Astrocyte of the spinal cord (primary cell): ENCODE results near the gene MYOG.

ENCODE experiments used
- DNase-seq: peaks from one replicate; pipeline ENCODE4 v3.0.0; 2011; ENCODE audit warnings: low read depth, low spot score
- H3K4me3 ChIP-seq: 2 replicates; pipeline ENCODE4 v1.5.1; 2011; ENCODE audit warnings: low read depth, mild to moderate bottlenecking, low read length, moderate library complexity
- CTCF ChIP-seq: IDR thresholded peaks from 2 replicates; pipeline ENCODE4 v1.5.1; 2012; ENCODE audit warnings: low read depth, mild to moderate bottlenecking, low read length, inconsistent platforms
- in situ Hi-C: cut with HindIII; loops from 2 replicates; pipeline ENCODE4 v1.10.0; 2017; ENCODE audit warnings: low sequenced_read_pairs

MYOG gene

GRCh38 chr1:203098445-203098844 lies 12.6 kb upstream of the MYOG start:
- no peak for TF ChIP-seq CTCF
- in situ Hi-C loops: no loop called here
- H3K4me3 ChIP-seq: no peak overlapping the region
- no peak for DNase-seq

GRCh38 chr1:203097001-203097400 lies 11.2 kb upstream of the MYOG start:
- H3K4me3 ChIP-seq: no peak overlapping the region
- DNase-seq: no peak
- no peak for TF ChIP-seq CTCF
- in situ Hi-C loops: no loop called here

- DNase-seq: no peak
- TF ChIP-seq CTCF: no peak
- H3K4me3 ChIP-seq: no peak overlapping the region
- in situ Hi-C loops: no loop called here
Observed at GRCh38 chr1:203096566-203096965, 10.8 kb upstream of the MYOG start.

- TF ChIP-seq CTCF: no peak
- in situ Hi-C loops: no loop called here
- H3K4me3 ChIP-seq: no peak overlapping the region
- no peak for DNase-seq
Observed at GRCh38 chr1:203095061-203095690, 9.4 kb upstream of the MYOG start.

- DNase-seq: no peak
- in situ Hi-C loops: no loop called here
- TF ChIP-seq CTCF: no peak
- no peak overlapping the region for H3K4me3 ChIP-seq
Observed at GRCh38 chr1:203093754-203094410, 8.1 kb upstream of the MYOG start.

- H3K4me3 ChIP-seq: no peak overlapping the region
- no peak for DNase-seq
- in situ Hi-C loops: no loop called here
- TF ChIP-seq CTCF: no peak
Observed at GRCh38 chr1:203091761-203092330, 6.0 kb upstream of the MYOG start.
